22Rv1 (cell line): Measurements from ENCODE around the gene MTG1.

Experiments
- ZFX ChIP-seq: fragments of 450-650 bp; IDR thresholded peaks from 2 replicates; pipeline ENCODE4 v1.6.1; 2017; ENCODE audit warnings: antibody characterized with exemption, borderline replicate concordance
- TF ChIP-seq, protein P1 (sequence below): fragments of 450-650 bp; IDR thresholded peaks from 2 replicates; pipeline ENCODE4 v1.5.1; 2017; ENCODE audit warnings: mild to moderate bottlenecking

DNA sequence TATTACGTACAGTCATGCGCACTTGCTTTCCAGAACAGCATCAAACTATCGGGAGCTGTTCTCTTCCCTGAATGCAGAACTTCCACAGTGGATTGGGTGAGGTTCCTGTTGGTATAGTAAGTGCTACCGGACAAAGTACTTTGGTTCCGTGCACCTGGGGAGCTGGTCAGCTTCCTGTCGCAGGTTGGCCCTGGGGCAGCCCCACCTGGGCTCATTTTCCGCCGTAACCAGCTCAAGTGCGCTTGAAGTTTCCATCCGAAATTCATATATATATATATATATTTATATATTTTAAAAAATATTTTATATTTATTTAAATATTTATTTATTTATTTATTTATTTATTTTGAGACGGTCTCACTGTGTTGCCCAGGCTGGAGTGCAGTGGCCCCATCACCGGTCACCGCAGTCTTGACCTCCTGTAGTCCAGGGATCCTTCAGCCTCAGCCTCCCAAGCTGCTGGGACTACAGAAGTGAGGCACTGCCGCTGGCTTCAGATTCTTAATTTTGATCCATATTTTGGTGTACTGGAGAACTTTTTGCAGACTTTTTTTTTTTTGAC, 66.3 kb downstream of the MTG1 start:
- TF ChIP-seq, protein P1, sequence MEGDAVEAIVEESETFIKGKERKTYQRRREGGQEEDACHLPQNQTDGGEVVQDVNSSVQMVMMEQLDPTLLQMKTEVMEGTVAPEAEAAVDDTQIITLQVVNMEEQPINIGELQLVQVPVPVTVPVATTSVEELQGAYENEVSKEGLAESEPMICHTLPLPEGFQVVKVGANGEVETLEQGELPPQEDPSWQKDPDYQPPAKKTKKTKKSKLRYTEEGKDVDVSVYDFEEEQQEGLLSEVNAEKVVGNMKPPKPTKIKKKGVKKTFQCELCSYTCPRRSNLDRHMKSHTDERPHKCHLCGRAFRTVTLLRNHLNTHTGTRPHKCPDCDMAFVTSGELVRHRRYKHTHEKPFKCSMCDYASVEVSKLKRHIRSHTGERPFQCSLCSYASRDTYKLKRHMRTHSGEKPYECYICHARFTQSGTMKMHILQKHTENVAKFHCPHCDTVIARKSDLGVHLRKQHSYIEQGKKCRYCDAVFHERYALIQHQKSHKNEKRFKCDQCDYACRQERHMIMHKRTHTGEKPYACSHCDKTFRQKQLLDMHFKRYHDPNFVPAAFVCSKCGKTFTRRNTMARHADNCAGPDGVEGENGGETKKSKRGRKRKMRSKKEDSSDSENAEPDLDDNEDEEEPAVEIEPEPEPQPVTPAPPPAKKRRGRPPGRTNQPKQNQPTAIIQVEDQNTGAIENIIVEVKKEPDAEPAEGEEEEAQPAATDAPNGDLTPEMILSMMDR, result no peak
- TF ChIP-seq ZFX, result no peak
